ENCODE results near the gene PSEN1.

- TF ChIP-seq POLR2A (IDR thresholded peaks at IDR 0.05; ENCODE audit: extremely low read depth, insufficient read length) (no peak), CTCF (IDR thresholded peaks at IDR 0.05; ENCODE audit: low read depth, low read length) (no peak), MAX (IDR thresholded peaks at IDR 0.05; ENCODE audit: low read depth, low read length) (no peak)
Measured at GRCh38 chr14:73236157-73236556, 99.8 kb downstream of the PSEN1 start.
